CD4-positive, CD25-positive, alpha-beta regulatory T cell (primary cell): Measurements from ENCODE around the gene NAXD. TPM values are rescaled to one million over a fixed set of nuclear protein-coding genes. Genes with fewer than 3 reads are reported as not detected.
"Not testable (repeated sequence)": the region's sequence is repeated elsewhere in the genome, so short reads cannot be mapped to it uniquely, and the experiment has no call there.

Experiments
- ATAC-seq, 2 donors: fragments of 150-1000 bp; cut with Tn5 transposase; one replicate each; pipeline ENCODE4 v1.10.0; 2021; ENCODE audit warnings: low read depth in 2 of 2, moderate number of reproducible peaks in 2 of 2, moderate library complexity in 1 of 2
- DNase-seq, 3 donors: peaks; one replicate each; pipeline versions ENCODE4 v3.0.0 to v3.0.0-alpha.2; 2012 to 2022; ENCODE audit warnings: mixed read lengths in 1 of 3
- H3K27ac ChIP-seq: one replicate; pipeline ENCODE4 v1.7.0; 2013; ENCODE audit warnings: mild to moderate bottlenecking, low read length; ENCODE audit not compliant: insufficient read depth, poor library complexity, severe bottlenecking
- H3K27me3 ChIP-seq: one replicate; pipeline ENCODE4 v1.7.0; 2013; ENCODE audit warnings: low read length; ENCODE audit not compliant: control insufficient read depth, insufficient read depth
- H3K36me3 ChIP-seq: one replicate; pipeline ENCODE4 v1.7.0; 2013; ENCODE audit warnings: mild to moderate bottlenecking, low read length, moderate library complexity; ENCODE audit not compliant: control insufficient read depth, insufficient read depth
- H3K4me1 ChIP-seq: 2 replicates; pipeline ENCODE4 v1.7.0; 2013; ENCODE audit warnings: mild to moderate bottlenecking, low read length; ENCODE audit not compliant: insufficient read depth, control insufficient read depth, poor library complexity, severe bottlenecking
- H3K4me3 ChIP-seq: one replicate; pipeline ENCODE4 v1.7.0; 2013; ENCODE audit warnings: low read depth, mild to moderate bottlenecking, low read length, moderate library complexity
- H3K9me3 ChIP-seq, 2 experiments: 1 replicate in 1 of 2; 2 replicates in 1 of 2; pipeline ENCODE4 v1.7.0; 2013; ENCODE audit warnings: low read length in 2 of 2, mild to moderate bottlenecking in 1 of 2, moderate library complexity in 1 of 2; ENCODE audit not compliant: control insufficient read depth in 2 of 2
- H3K27ac Mint-ChIP-seq, 3 donors: one replicate each; pipeline ENCODE4 v1.8.0; 2020 to 2022; ENCODE audit warnings: mild to moderate bottlenecking in 3 of 3, mixed read lengths in 3 of 3, moderate library complexity in 2 of 3
- H3K27me3 Mint-ChIP-seq: one replicate; pipeline ENCODE4 v1.8.0; 2022; ENCODE audit warnings: mild to moderate bottlenecking, mixed read lengths
- H3K36me3 Mint-ChIP-seq: one replicate; pipeline ENCODE4 v1.8.0; 2020; ENCODE audit warnings: mixed read lengths
- H3K4me1 Mint-ChIP-seq, 4 donors: one replicate each; pipeline ENCODE4 v1.8.0; 2020 to 2022; ENCODE audit warnings: mixed read lengths in 4 of 4, mild to moderate bottlenecking in 1 of 4
- H3K4me3 Mint-ChIP-seq, 4 donors: one replicate each; pipeline ENCODE4 v1.8.0; 2020 to 2022; ENCODE audit warnings: mild to moderate bottlenecking in 4 of 4, mixed read lengths in 4 of 4, moderate library complexity in 3 of 4
- H3K9me3 Mint-ChIP-seq, 7 donors: one replicate each; pipeline ENCODE4 v1.8.0; 2020 to 2022; ENCODE audit warnings: mixed read lengths in 7 of 7, mild to moderate bottlenecking in 3 of 7, moderate library complexity in 2 of 7
- polyA plus RNA-seq, 4 donors: library from polyadenylated mRNA; unstranded; fragments of 300-500 nt; fragmentation: Illumina TruSeq; gene quantifications; one replicate each; pipeline ENCODE4 v1.2.3, GENCODE V29; 2021
- total RNA-seq: library from RNA; stranded (reverse); gene quantifications from one replicate; pipeline ENCODE4 v1.2.3, GENCODE V29; 2022

Gene NAXD
- total and polyA plus RNA-seq, 5 donors from 2014 or later = 20.8 to 28.2 (median 24.4) TPM

DNA sequence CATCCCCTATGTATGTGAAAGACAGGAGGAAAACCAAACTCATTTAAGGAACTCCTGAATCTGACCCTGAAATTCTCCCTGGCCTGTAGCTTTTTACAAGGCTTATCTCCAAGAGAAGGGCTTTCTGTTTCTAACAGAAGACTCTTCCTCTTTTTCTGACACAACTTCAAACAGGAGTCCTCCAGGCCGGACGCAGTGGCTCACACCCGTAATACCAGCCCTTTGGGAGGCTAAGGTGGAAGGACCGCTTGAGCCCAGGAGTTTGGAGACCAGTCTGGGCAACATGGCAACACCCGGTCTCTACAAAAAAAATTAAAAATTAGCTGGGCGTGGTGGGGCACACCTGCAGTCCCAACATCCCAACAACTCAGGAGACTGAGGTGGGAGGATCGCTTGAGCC is 48.7 kb downstream of the NAXD start:
- peaks cover 2 to 3% of the 10 kb centered on the region in 2 experiments for H3K9me3 ChIP-seq
- Mint-ChIP-seq H3K27ac (no peak overlapping the region), H3K4me3 (no peak overlapping the region), H3K36me3 (peaks cover 55% of the 10 kb centered on the region), H3K27me3 (no peaks in the 10 kb centered on the region), H3K9me3 (peaks cover 0 to 3% (median 0%) of the 10 kb centered on the region in 7 donors), H3K4me1 (peaks cover 4 to 14% (median 7%) of the 10 kb centered on the region in 4 donors)
- H3K36me3 ChIP-seq = peaks cover 58% of the 10 kb centered on the region
- no peak overlapping the region for H3K27ac ChIP-seq
- DNase-seq (no peak), ATAC-seq (no peak)
- no peak overlapping the region for H3K4me3 ChIP-seq
- no peaks in the 10 kb centered on the region for H3K27me3 ChIP-seq
- H3K4me1 ChIP-seq = no peaks in the 10 kb centered on the region

GRCh38 chr13:110664673-110665072 is 49.3 kb downstream of the NAXD start:
- Mint-ChIP-seq H3K27ac (peak overlapping the region in 1 of 3 donors; percentile 58), H3K4me1 (peaks cover 0 to 8% (median 2%) of the 10 kb centered on the region in 4 donors), H3K9me3 (peaks cover 0 to 3% (median 0%) of the 10 kb centered on the region in 7 donors), H3K36me3 (peaks cover 50% of the 10 kb centered on the region), H3K27me3 (no peaks in the 10 kb centered on the region), H3K4me3 (no peak overlapping the region)
- Histone ChIP-seq H3K27me3 (no peaks in the 10 kb centered on the region), H3K36me3 (peaks cover 61% of the 10 kb centered on the region), H3K4me1 (no peaks in the 10 kb centered on the region), H3K9me3 (peaks cover 2 to 3% of the 10 kb centered on the region in 2 experiments), H3K27ac (no peak overlapping the region), H3K4me3 (no peak overlapping the region)
- DNase-seq (no peak), ATAC-seq (no peak)

DNA sequence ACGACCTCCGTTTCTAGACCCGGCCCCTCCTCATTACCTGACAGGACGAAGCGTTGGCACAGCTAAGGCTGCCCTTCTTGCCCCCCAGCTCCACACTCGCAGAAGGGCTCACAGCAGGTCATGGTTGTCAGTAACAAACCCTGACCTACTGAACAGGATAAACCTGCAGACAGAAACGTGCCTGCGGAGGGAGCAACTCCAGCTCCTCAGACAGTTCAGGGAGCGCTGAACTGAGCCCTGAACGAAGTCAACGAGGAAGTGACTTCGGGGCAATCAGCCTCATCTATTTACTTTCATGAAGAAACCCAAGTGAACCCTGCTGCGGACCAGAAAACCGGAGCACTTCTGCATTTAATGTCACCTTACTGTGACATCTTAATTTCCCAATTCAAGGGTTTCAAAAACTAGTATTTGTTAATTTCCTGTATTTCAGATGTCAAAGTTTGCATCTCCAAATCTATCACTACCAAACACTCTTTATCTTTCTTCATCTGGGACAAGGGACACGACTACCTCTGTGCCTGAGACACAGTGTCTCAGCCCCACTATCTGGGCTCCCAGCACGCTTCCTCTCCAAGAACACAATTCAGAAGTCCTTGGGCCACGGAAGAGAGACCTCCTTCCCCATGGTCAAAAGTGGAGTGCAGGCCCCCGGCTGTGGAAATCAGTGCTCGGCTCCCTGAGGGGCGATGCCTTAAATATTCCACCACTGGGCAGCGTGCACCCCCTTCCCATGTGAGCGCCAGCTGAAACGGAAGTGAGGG is 50.3 kb downstream of the NAXD start:
- Mint-ChIP-seq H3K4me3 (no peak overlapping the region), H3K4me1 (peaks cover 0 to 3% (median 1%) of the 10 kb centered on the region in 4 donors), H3K27ac (no peak overlapping the region), H3K27me3 (no peaks in the 10 kb centered on the region), H3K36me3 (peaks cover 48% of the 10 kb centered on the region), H3K9me3 (peaks cover 0 to 3% (median 0%) of the 10 kb centered on the region in 7 donors)
- Histone ChIP-seq H3K9me3 (peaks cover 0 to 3% of the 10 kb centered on the region in 2 experiments), H3K27ac (no peak overlapping the region), H3K4me3 (no peak overlapping the region), H3K36me3 (peaks cover 61% of the 10 kb centered on the region), H3K4me1 (no peaks in the 10 kb centered on the region), H3K27me3 (no peaks in the 10 kb centered on the region)
- ATAC-seq (no peak), DNase-seq (no peak)

GRCh38 chr13:110666255-110666533 is 50.8 kb downstream of the NAXD start:
- Histone ChIP-seq H3K36me3 (peaks cover 63% of the 10 kb centered on the region), H3K4me1 (no peaks in the 10 kb centered on the region), H3K4me3 (no peak overlapping the region), H3K9me3 (no peaks in the 10 kb centered on the region), H3K27me3 (no peaks in the 10 kb centered on the region), H3K27ac (no peak overlapping the region)
- Mint-ChIP-seq H3K4me1 (peaks cover 0 to 8% (median 2%) of the 10 kb centered on the region in 4 donors), H3K27ac (no peak overlapping the region), H3K9me3 (peaks cover 0 to 3% (median 0%) of the 10 kb centered on the region in 7 donors), H3K4me3 (no peak overlapping the region), H3K36me3 (peaks cover 48% of the 10 kb centered on the region), H3K27me3 (no peaks in the 10 kb centered on the region)
- DNase-seq = no peak
- ATAC-seq = no peak

GRCh38 chr13:110669036-110669435 is 53.7 kb downstream of the NAXD start:
- no peaks in the 10 kb centered on the region for H3K27me3 Mint-ChIP-seq
- H3K27ac Mint-ChIP-seq = no peak overlapping the region
- no peak overlapping the region for H3K27ac ChIP-seq
- peaks cover 43% of the 10 kb centered on the region for H3K36me3 ChIP-seq
- H3K9me3 Mint-ChIP-seq = peaks cover 0 to 2% (median 0%) of the 10 kb centered on the region in 7 donors
- ATAC-seq = no peak
- H3K4me3 Mint-ChIP-seq = no peak overlapping the region
- H3K9me3 ChIP-seq = no peaks in the 10 kb centered on the region
- H3K4me3 ChIP-seq = no peak overlapping the region
- peaks cover 42% of the 10 kb centered on the region for H3K36me3 Mint-ChIP-seq
- no peak for DNase-seq
- H3K4me1 ChIP-seq = no peaks in the 10 kb centered on the region
- H3K4me1 Mint-ChIP-seq = peaks cover 0 to 27% (median 13%) of the 10 kb centered on the region in 4 donors
- H3K27me3 ChIP-seq = no peaks in the 10 kb centered on the region

GRCh38 chr13:110669814-110670213 is 54.5 kb downstream of the NAXD start:
- not testable (repeated sequence) for H3K27me3 Mint-ChIP-seq

GRCh38 chr13:110676595-110677587 is 61.5 kb downstream of the NAXD start:
- Histone ChIP-seq H3K9me3 (no peaks in the 10 kb centered on the region), H3K27me3 (no peaks in the 10 kb centered on the region), H3K4me1 (no peaks in the 10 kb centered on the region), H3K27ac (no peak overlapping the region), H3K4me3 (no peak overlapping the region), H3K36me3 (peaks cover 38% of the 10 kb centered on the region)
- H3K9me3 Mint-ChIP-seq = peaks cover 0 to 1% (median 0%) of the 10 kb centered on the region in 7 donors
- H3K36me3 Mint-ChIP-seq = peaks cover 42% of the 10 kb centered on the region
- H3K27me3 Mint-ChIP-seq = no peaks in the 10 kb centered on the region
- peaks cover 0 to 25% (median 13%) of the 10 kb centered on the region in 4 donors for H3K4me1 Mint-ChIP-seq
- H3K4me3 Mint-ChIP-seq = no peak overlapping the region
- H3K27ac Mint-ChIP-seq = peak overlapping the region in 1 of 3 donors; percentile 34
- ATAC-seq (peak; percentile 41 to 44), DNase-seq (no peak)

More at GRCh38 chr13:110669814-110670213, 54.5 kb downstream of the NAXD start:
- not testable (repeated sequence) for H3K27ac ChIP-seq, H3K4me3 Mint-ChIP-seq, H3K9me3 ChIP-seq, H3K4me3 ChIP-seq, H3K27ac Mint-ChIP-seq, ATAC-seq, H3K27me3 ChIP-seq, H3K9me3 Mint-ChIP-seq, DNase-seq, H3K4me1 ChIP-seq
- Mint-ChIP-seq H3K36me3 (peaks cover 48% of the 10 kb centered on the region), H3K4me1 (peaks cover 0 to 28% (median 14%) of the 10 kb centered on the region in 4 donors)
- H3K36me3 ChIP-seq = peaks cover 36% of the 10 kb centered on the region
